Karpas-422 (cell line): ENCODE data around the gene PGC. TPM values are rescaled to one million over a fixed set of nuclear protein-coding genes. Genes with fewer than 3 reads are reported as not detected.
A peak's percentile ranks its signal among the peaks of the same experiment; 100 is the strongest.

Source experiments
- DNase-seq: peaks from one replicate; pipeline ENCODE4 v3.0.0-alpha.2; 2015
- H2AFZ ChIP-seq: fragments of 200-600 bp; sonication (generic); 2 replicates; pipeline ENCODE4 v1.6.1; 2014; ENCODE audit warnings: antibody characterized with exemption, low read length, mixed read lengths
- H3K27ac ChIP-seq: fragments of 200-600 bp; sonication (generic); 2 replicates; pipeline ENCODE4 v1.5.1; 2014; ENCODE audit warnings: mild to moderate bottlenecking, low read length, moderate library complexity
- H3K27me3 ChIP-seq: fragments of 200-600 bp; sonication (generic); 2 replicates; pipeline ENCODE4 v1.6.1; 2014; ENCODE audit warnings: low read length, mixed read lengths
- H3K36me3 ChIP-seq: fragments of 200-600 bp; sonication (generic); 2 replicates; pipeline ENCODE4 v1.6.1; 2014; ENCODE audit warnings: low read length, mixed read lengths; ENCODE audit not compliant: insufficient read depth
- H3K4me1 ChIP-seq: fragments of 200-600 bp; sonication (generic); 2 replicates; pipeline ENCODE4 v1.6.1; 2014; ENCODE audit warnings: mild to moderate bottlenecking, low read length, mixed read lengths
- H3K4me2 ChIP-seq: fragments of 200-600 bp; sonication (generic); 2 replicates; pipeline ENCODE4 v1.6.1; 2014; ENCODE audit warnings: low read length, low read depth, mild to moderate bottlenecking; ENCODE audit not compliant: poor library complexity, severe bottlenecking
- H3K4me3 ChIP-seq: fragments of 200-600 bp; sonication (generic); 2 replicates; pipeline ENCODE4 v1.5.1; 2014; ENCODE audit warnings: mild to moderate bottlenecking, antibody characterized with exemption, low read length, mixed read lengths
- H3K79me2 ChIP-seq: fragments of 200-600 bp; sonication (generic); 2 replicates; pipeline ENCODE4 v1.6.1; 2014; ENCODE audit warnings: mild to moderate bottlenecking, low read length, mixed read lengths
- H3K9ac ChIP-seq: fragments of 200-600 bp; sonication (generic); 2 replicates; pipeline ENCODE4 v1.6.0; 2014; ENCODE audit warnings: low read length
- H3K9me2 ChIP-seq: fragments of 200-600 bp; sonication (generic), shearing (Covaris generic); replicated peaks from 2 replicates; pipeline ENCODE4 v1.6.0; 2014; ENCODE audit warnings: mild to moderate bottlenecking, low read length, moderate library complexity; ENCODE audit not compliant: insufficient read depth
- H3K9me3 ChIP-seq: fragments of 300-700, 200-600 bp; sonication (generic); 2 replicates; pipeline ENCODE4 v1.6.1; 2014; ENCODE audit warnings: low read length, mixed read lengths
- H4K20me1 ChIP-seq: fragments of 200-600 bp; sonication (generic); 2 replicates; pipeline ENCODE4 v1.6.1; 2014; ENCODE audit warnings: mild to moderate bottlenecking, antibody characterized with exemption, low read length, low read depth; ENCODE audit not compliant: insufficient read depth
- total RNA-seq: library from RNA; depleted of rRNA; stranded (reverse); fragments of >200 nt; shearing (Covaris generic); gene quantifications from 2 replicates; pipeline ENCODE4 v1.2.3, GENCODE V29; 2014; ENCODE audit warnings: low replicate concordance

The PGC gene
- total RNA-seq, 1 experiment from 2014 or later: not detected

GRCh38 chr6:41732591-41733359 is 14.4 kb downstream of the PGC start:
- Histone ChIP-seq H3K79me2 (peaks cover 58% of the 10 kb centered on the region), H3K9me3 (no peaks in the 10 kb centered on the region), H3K27ac (peak overlapping the region; percentile 99), H3K4me2 (peak overlapping the region; percentile 76), H3K9ac (peak overlapping the region; percentile 89), H3K27me3 (no peaks in the 10 kb centered on the region), H3K9me2 (no peaks in the 10 kb centered on the region), H3K4me1 (peaks cover 68% of the 10 kb centered on the region), H3K36me3 (no peaks in the 10 kb centered on the region), H4K20me1 (no peaks in the 10 kb centered on the region), H2AFZ (no peak overlapping the region), H3K4me3 (peak overlapping the region; percentile 73)
- DNase-seq: peak; percentile 85

- no peak for DNase-seq
- peak overlapping the region; percentile 99 for H3K27ac ChIP-seq
- H3K4me2 ChIP-seq: peak overlapping the region; percentile 76
- H3K79me2 ChIP-seq: peaks cover 64% of the 10 kb centered on the region
- H3K9me3 ChIP-seq: no peaks in the 10 kb centered on the region
- H3K9ac ChIP-seq: peak overlapping the region; percentile 89
- H2AFZ ChIP-seq: no peak overlapping the region
- no peaks in the 10 kb centered on the region for H4K20me1 ChIP-seq
- peaks cover 73% of the 10 kb centered on the region for H3K4me1 ChIP-seq
- H3K27me3 ChIP-seq: no peaks in the 10 kb centered on the region
- no peaks in the 10 kb centered on the region for H3K36me3 ChIP-seq
- H3K9me2 ChIP-seq: no peaks in the 10 kb centered on the region
- peak overlapping the region; percentile 73 for H3K4me3 ChIP-seq
These were observed 15.0 kb downstream of the PGC start for GRCh38 chr6:41732149-41732548.

GRCh38 chr6:41731561-41732086 is 15.6 kb downstream of the PGC start:
- H3K4me2 ChIP-seq: peak overlapping the region; percentile 76
- peaks cover 69% of the 10 kb centered on the region for H3K79me2 ChIP-seq
- no peaks in the 10 kb centered on the region for H3K9me2 ChIP-seq
- H3K4me3 ChIP-seq: peak overlapping the region; percentile 73
- H3K9me3 ChIP-seq: no peaks in the 10 kb centered on the region
- H3K27ac ChIP-seq: peak overlapping the region; percentile 99
- peak overlapping the region; percentile 89 for H3K9ac ChIP-seq
- H3K27me3 ChIP-seq: no peaks in the 10 kb centered on the region
- no peaks in the 10 kb centered on the region for H4K20me1 ChIP-seq
- no peak for DNase-seq
- H3K4me1 ChIP-seq: peaks cover 78% of the 10 kb centered on the region
- H3K36me3 ChIP-seq: no peaks in the 10 kb centered on the region
- H2AFZ ChIP-seq: no peak overlapping the region

GRCh38 chr6:41730531-41731436 is 16.4 kb downstream of the PGC start:
- Histone ChIP-seq H3K79me2 (peaks cover 73% of the 10 kb centered on the region), H3K4me2 (peak overlapping the region; percentile 76), H3K4me3 (peak overlapping the region; percentile 73), H3K27ac (peak overlapping the region; percentile 99), H3K4me1 (peaks cover 82% of the 10 kb centered on the region), H3K27me3 (no peaks in the 10 kb centered on the region), H4K20me1 (no peaks in the 10 kb centered on the region), H3K9me2 (no peaks in the 10 kb centered on the region), H3K9ac (peak overlapping the region; percentile 89), H3K9me3 (no peaks in the 10 kb centered on the region), H3K36me3 (no peaks in the 10 kb centered on the region), H2AFZ (no peak overlapping the region)
- peak; percentile 62 for DNase-seq

GRCh38 chr6:41729624-41730023 is 17.6 kb downstream of the PGC start:
- peak overlapping the region; percentile 73 for H3K4me3 ChIP-seq
- no peaks in the 10 kb centered on the region for H3K9me2 ChIP-seq
- peaks cover 84% of the 10 kb centered on the region for H3K79me2 ChIP-seq
- H3K9me3 ChIP-seq: no peaks in the 10 kb centered on the region
- H4K20me1 ChIP-seq: no peaks in the 10 kb centered on the region
- peaks cover 91% of the 10 kb centered on the region for H3K4me1 ChIP-seq
- no peak for DNase-seq
- H3K4me2 ChIP-seq: peak overlapping the region; percentile 76
- H3K27me3 ChIP-seq: no peaks in the 10 kb centered on the region
- no peak overlapping the region for H2AFZ ChIP-seq
- H3K9ac ChIP-seq: peak overlapping the region; percentile 89
- H3K27ac ChIP-seq: peak overlapping the region; percentile 99
- H3K36me3 ChIP-seq: no peaks in the 10 kb centered on the region

- peak overlapping the region; percentile 89 for H3K9ac ChIP-seq
- no peaks in the 10 kb centered on the region for H3K36me3 ChIP-seq
- peaks cover 85% of the 10 kb centered on the region for H3K79me2 ChIP-seq
- peaks cover 98% of the 10 kb centered on the region for H3K4me1 ChIP-seq
- peak overlapping the region; percentile 99 for H3K27ac ChIP-seq
- H3K9me2 ChIP-seq: no peaks in the 10 kb centered on the region
- H4K20me1 ChIP-seq: no peaks in the 10 kb centered on the region
- DNase-seq: no peak
- no peak overlapping the region for H2AFZ ChIP-seq
- peak overlapping the region; percentile 76 for H3K4me2 ChIP-seq
- H3K4me3 ChIP-seq: peak overlapping the region; percentile 73
- no peaks in the 10 kb centered on the region for H3K9me3 ChIP-seq
- no peaks in the 10 kb centered on the region for H3K27me3 ChIP-seq
These were observed 18.2 kb downstream of the PGC start for GRCh38 chr6:41728954-41729353.

- H3K9ac ChIP-seq: peak overlapping the region; percentile 89
- DNase-seq: no peak
These were observed 18.9 kb downstream of the PGC start for GRCh38 chr6:41728073-41728936.

More at GRCh38 chr6:41728073-41728936, 18.9 kb downstream of the PGC start:
- Histone ChIP-seq H3K9me3 (no peaks in the 10 kb centered on the region), H3K4me1 (peaks cover 96% of the 10 kb centered on the region), H3K27me3 (no peaks in the 10 kb centered on the region), H3K4me3 (peak overlapping the region; percentile 73; the same call in 1 of the 2 replicates), H3K27ac (peak overlapping the region; percentile 99), H3K36me3 (no peaks in the 10 kb centered on the region), H3K79me2 (peaks cover 86% of the 10 kb centered on the region), H3K4me2 (peak overlapping the region; percentile 76), H4K20me1 (no peaks in the 10 kb centered on the region), H3K9me2 (no peaks in the 10 kb centered on the region), H2AFZ (no peak overlapping the region)
